Cardiac septum (tissue), 1 donor: ENCODE results near the gene SNX20. TPM values are rescaled to one million over a fixed set of nuclear protein-coding genes. Genes with fewer than 3 reads are reported as not detected.

ENCODE experiments used
- DNase-seq: peaks from one replicate; pipeline ENCODE4 v3.0.0-alpha.2; 2020; ENCODE audit warnings: low spot score
- intact Hi-C: fragments of 100-400 bp; cut with DNase I; formaldehyde crosslinking; loops from one replicate; pipeline ENCODE4 v1.14.0; 2022
- total RNA-seq: library from RNA; stranded (reverse); fragmentation: NEBNext Ultra II Directional; extraction: Animal tissue kit (Norgen Biotek cat#: 25700); gene quantifications from one replicate; pipeline ENCODE4 v1.2.1, GENCODE V29; 2021
- donor health status: DM: no; HTN: no; CAD: no.

Gene SNX20
- total RNA-seq, 1 donor from 2014 or later: 0.75 TPM

DNA sequence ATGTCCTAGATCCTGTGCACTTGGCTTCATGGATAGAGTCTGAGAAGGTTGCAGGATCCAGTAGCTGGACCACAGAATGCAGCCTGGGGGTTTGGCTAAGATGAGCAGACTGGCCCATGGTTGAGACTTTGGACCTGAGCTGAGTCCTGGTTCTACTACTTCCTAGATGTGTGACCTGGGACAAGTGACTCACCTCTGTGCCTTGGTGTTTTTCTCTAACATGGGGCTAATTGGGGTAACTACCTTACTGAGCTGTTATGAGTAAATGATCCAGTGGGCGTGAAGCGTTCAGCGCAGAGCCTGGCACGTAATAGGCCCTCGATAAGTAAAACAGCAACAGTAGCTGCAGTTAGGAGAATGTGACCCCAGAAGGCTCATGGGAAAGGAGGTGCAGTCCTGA, 38.8 kb downstream of the SNX20 start:
- DNase-seq: no peak
- intact Hi-C loops: no loop called here

DNA sequence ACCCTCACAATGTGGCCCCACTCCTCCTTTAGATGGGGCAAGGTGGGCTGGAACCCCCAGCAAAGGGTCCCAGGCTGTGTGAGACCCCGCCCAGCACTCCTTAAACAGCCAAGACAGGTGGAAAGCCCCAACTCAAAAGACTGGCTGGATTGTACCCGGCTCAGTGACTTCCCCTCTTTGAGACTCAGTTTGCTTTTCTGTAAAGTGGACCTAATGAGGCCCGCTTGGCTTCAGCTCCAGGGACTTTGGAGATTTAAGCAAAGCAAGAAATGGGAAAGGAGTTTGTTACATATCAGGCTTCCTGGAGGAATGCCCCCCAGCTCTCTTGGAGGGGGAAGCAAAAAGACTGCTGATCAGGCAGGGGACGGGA, 39.3 kb downstream of the SNX20 start:
- intact Hi-C loops: no loop called here

DNA sequence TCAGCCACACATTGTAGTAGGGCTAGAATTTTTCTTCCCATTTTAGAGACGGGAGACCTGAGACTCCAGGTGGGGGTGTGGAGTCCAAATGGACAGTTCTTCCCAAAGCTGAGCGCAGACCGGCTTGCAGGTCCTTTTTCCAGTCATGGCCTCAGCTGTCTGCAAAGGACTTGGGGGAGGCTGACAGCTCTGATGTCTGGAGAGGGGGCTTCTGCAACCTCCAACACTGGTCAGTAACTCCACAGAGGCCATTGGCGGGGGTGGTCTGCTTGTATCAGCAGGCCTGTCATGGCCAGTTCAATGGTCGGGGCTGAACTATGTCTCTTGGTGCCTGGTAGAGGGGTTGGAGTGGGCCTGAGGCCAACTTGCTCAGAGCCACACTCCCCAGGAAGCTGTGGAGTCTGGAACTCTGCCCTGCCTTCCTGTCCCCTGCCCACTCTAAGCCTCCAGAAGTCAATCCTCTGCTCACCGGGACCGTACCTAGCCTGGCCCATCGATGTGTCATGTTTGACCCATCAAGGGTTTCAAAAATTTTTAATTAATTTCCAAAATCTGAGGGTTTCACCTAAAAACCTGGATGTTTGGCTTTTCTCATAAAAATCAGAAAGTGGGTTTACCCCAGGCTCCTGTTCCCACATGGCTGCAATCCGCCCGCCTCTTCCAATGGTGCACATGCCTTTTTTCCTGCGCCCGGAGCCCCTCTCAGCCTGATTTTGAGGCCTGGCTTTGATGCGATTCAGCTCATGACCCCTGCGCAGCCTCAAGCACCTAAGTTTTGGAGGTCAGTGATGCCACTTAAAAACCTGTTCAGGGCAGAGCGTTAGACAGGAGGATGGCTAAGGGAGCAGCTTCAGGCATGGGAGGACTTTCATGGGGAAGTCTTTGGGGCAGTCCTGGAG, 39.9 kb downstream of the SNX20 start:
- no peak for DNase-seq
- intact Hi-C loops: no loop called here

More for the DNA sequence above, 39.3 kb downstream of the SNX20 start:
- no peak for DNase-seq

GRCh38 chr16:50640391-50640790, 40.7 kb downstream of the SNX20 start:
- no peak for DNase-seq
- intact Hi-C loops: no loop called here

DNA sequence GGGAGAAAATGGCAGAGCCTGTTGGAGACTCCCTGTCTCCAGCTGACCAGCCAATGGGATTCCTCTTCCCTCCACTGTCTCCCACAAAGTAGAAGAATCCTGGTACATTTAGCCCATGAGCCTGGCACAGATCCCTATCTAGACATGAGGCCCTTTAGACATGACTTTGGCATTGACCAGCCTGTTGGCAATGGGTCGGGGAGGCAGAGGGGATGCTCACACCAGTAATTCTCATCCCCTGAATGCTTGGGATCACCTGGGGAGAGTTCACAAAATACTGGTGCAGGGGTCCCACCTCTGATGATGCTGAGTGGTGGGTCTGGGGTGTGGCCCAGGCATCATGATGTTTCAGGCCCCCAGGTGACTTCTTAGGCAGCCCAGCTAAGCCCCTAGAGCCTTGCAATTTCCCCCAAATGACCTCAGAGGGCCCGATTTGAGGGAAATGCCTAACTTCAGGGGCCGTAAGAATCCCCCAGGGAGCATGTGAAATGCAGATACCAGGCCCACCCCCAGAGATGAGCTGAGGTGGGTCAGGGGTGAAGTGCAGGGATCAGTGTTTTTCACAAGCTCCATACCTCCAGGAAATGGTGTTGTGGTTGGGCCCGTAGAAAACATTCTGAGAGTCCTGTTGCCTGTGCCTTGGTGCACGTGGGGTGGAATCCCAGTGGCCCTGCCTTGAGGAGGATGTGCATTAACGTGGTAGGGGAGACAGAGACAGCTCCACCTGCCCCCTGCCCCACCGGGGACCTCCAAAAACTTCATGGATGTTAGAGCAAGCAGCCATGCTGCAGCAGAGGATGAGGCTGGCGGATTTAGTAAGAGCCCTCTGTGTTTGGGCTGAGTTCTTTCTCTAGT, 42.1 kb downstream of the SNX20 start:
- DNase-seq: no peak
- intact Hi-C loops: no loop called here

DNA sequence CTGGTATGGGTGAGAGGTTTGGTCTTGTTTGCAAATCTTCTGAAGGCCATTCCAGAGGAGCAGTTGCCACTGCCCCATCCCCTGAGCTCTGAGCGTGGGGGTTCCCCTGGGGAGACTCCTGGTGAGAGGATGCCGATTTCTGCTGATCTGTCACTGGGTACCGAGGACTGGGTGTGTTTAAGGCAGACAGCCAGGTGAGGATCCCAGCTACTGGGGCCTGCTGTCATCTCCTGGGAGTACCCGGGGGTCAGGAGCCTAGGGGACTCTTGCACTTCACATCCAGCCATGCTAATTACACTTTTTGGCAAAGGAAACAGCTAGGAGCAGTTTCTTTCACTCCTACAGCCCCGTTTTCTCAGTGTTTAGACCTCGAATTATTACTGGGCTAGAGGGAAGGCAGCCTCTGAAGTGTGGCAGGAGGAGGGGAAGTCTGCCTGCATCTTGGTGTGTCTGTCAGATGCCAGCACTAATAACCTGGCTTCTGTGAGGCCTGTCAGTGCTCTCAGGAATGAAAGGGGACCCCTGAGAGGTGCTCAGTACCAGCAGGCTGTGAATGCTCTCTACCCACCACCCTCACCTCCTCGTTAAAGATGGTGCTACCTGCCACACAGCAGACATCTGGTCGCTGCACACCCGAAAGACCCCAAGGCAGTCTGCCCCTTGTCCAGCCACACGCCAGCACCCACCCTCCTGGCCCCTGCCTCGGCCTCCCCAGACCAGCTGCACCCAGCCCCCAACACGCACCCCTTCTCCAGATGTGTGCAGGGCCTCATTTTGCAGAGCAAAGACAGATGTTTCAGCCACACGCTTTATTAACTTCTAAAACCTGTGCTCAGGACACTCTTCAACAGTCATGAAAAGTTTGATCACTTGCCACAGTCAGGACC, 43.2 kb downstream of the SNX20 start:
- intact Hi-C loops: no loop called here
- DNase-seq: no peak

GRCh38 chr16:50636753-50637374, 44.2 kb downstream of the SNX20 start:
- DNase-seq: no peak
- intact Hi-C loops: no loop called here

DNA sequence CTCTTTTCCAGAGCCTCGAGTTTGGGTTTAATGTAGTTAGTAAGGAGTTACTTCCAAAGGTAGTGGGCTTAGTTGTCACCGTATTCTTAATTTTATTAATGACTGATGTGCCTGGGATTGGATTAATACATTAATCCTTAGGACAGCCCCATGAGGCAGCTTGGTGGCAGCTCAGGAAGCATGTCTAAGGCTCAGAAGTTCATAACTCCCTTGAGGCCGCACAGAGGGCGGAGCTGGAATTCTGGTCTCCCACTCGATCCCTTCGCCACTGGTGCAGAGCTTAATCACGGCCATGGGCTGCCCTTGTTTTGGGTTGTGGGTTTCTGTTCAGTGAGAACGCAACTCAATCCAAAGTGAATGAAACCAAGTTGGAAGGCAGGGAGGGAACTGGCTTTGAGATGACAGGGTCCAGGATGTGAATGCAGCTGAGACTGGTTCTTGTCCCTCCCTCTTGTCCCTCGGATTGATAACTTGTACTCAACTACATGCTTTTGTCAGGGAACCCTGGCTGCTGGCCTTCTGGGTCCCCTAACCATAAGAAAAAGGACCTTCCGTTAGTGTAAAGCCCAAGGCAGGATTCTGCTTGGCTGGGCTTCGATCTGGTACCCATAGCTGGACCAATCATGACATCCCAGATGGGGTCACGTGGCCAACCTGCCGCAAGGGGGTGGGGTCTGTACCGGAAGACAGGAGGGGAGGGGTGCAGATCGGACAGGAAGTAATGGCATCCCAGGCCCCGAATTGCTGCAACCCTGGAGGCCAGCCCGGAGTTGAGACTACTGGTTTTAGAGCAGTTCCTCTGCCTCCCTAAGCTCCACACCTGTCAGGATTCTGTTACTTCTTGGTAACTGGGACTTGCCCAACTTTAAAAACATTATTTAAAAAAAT, 45.4 kb downstream of the SNX20 start:
- intact Hi-C loops: no loop called here
- DNase-seq: no peak

DNA sequence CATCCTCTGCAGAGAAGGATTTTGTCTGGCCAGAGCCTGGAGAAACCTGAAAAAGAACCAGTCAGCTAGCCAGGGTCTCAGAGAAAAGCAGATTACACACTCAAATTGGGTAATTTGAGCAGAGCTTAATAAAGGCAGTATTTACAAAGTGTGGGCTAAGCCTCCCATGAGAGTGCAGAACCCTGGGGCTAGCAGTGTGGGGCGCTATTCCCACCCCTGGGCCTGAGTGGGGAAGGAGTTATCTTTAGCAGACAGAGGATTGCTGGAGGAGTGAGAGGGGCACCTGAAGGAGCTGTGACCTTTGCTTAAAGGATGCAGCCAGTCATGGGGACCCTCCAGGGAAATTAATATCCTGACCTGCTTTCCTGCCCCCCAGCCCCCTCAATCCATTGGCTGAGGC, 46.2 kb downstream of the SNX20 start:
- no peak for DNase-seq
- intact Hi-C loops: no loop called here

GRCh38 chr16:50634090-50634489, 47.0 kb downstream of the SNX20 start:
- intact Hi-C loops: no loop called here
- DNase-seq: no peak

DNA sequence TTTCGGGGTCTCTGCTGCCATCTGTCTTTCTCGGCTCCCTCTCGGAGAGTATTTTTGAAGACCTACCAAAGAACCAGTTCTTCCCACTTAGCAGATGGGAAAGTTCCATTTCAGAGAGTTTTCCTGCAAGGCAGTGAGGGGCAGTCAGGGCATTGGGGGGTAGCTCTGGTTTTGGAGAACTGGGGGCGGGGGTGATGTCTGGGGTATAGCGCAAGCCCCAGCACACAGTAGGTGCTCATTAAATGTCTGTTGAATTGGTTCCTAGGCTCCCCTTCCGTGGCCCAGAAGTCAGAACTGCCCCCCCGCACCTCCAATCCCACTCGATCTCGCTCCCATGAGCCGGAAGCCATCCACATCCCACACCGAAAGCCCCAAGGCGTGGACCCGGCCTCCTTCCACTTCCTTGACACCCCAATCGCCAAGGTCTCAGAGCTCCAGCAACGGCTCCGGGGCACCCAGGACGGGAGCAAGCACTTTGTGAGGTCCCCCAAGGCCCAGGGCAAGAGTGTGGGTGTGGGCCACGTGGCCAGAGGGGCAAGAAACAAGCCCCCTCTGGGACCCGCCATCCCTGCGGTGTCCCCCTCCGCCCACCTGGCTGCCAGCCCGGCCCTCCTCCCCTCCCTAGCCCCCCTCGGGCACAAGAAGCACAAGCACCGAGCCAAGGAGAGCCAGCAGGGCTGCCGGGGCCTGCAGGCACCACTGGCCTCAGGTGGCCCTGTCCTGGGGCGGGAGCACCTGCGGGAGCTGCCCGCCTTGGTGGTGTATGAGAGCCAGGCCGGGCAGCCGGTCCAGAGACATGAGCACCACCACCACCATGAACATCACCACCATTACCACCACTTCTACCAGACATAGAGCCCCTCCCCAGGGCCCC, 47.9 kb downstream of the SNX20 start:
- intact Hi-C loops: no loop called here
- DNase-seq: no peak

GRCh38 chr16:50631985-50632576, 49.0 kb downstream of the SNX20 start:
- no peak for DNase-seq
- intact Hi-C loops: no loop called here

DNA sequence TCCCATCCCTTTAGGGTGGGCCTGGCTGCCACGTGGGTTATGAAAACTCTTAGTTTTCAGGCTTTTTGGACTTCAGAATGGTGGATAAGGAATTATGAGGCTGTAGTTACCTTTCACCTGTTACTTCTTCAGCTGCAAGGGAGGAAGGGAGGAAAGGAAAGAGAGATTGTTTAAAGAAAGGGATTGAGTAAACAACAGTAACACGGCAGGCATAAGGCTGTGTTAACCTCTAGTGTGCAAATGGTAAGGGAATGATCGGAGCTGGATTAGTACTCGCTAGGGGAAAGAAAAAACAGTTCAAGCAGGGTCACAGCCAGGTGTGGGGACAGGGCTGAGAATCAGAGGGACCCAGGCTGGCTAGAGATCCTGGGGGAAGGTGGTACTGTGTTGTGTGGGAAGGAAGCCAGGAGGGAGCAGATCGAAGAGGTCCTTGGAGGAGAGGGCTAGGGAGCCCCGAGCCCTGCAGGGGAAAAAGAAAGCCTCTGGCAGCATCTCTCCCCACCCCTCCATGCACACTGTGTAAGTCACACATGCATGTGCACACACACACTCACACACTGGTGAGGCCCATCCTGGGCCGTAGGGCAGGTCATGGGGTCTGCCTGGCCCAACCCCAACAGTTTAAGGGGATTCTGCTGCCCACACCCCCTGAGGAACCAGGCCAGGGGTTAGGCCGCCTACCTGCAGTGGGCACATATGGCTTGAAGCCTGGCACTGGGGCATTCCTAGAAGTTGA, 49.7 kb downstream of the SNX20 start:
- no peak for DNase-seq
- intact Hi-C loops: no loop called here

- intact Hi-C loops: no loop called here
- DNase-seq: no peak
Measured at GRCh38 chr16:50630394-50631020, 50.6 kb downstream of the SNX20 start.

- DNase-seq: no peak
- intact Hi-C loops: no loop called here
Measured at GRCh38 chr16:50629334-50629733, 51.8 kb downstream of the SNX20 start.
